Neuronal stem cell (in vitro differentiated cells): ENCODE results near the gene ADSL.

ENCODE experiments used
- DNase-seq: peaks from one replicate; pipeline ENCODE4 v3.0.0-alpha.2; 2013; ENCODE audit warnings: low spot score
- H2AFZ ChIP-seq: one replicate; pipeline ENCODE4 v1.6.1; 2013; ENCODE audit warnings: mild to moderate bottlenecking, low read length, inconsistent platforms
- H2AK5ac ChIP-seq: 2 replicates; pipeline ENCODE4 v1.6.1; 2013; ENCODE audit warnings: low read depth, mild to moderate bottlenecking, inconsistent platforms, low read length, moderate library complexity, mixed read lengths
- H2BK120ac ChIP-seq: 2 replicates; pipeline ENCODE4 v1.6.1; 2013; ENCODE audit warnings: low read depth, mild to moderate bottlenecking, inconsistent platforms, low read length, moderate library complexity, mixed read lengths
- H2BK12ac ChIP-seq: one replicate; pipeline ENCODE4 v1.6.1; 2013; ENCODE audit warnings: low read length, inconsistent platforms
- H2BK15ac ChIP-seq: 2 replicates; pipeline ENCODE4 v1.6.1; 2013; ENCODE audit warnings: mild to moderate bottlenecking, low read length, inconsistent platforms, mixed read lengths
- H2BK5ac ChIP-seq: one replicate; pipeline ENCODE4 v1.6.1; 2013; ENCODE audit warnings: inconsistent platforms, mild to moderate bottlenecking, low read length, moderate library complexity
- H3K14ac ChIP-seq: one replicate; pipeline ENCODE4 v1.6.1; 2013; ENCODE audit warnings: low read length, inconsistent platforms
- H3K18ac ChIP-seq: 2 replicates; pipeline ENCODE4 v1.6.1; 2013; ENCODE audit warnings: low read length, inconsistent platforms
- H3K23ac ChIP-seq: 2 replicates; pipeline ENCODE4 v1.6.1; 2013; ENCODE audit warnings: low read depth, mild to moderate bottlenecking, mixed read lengths, low read length, inconsistent platforms; ENCODE audit not compliant: poor library complexity
- H3K27ac ChIP-seq: replicated peaks from 3 replicates; pipeline ENCODE4 v1.5.1; 2013; ENCODE audit warnings: low read length, inconsistent platforms
- H3K27me3 ChIP-seq, 3 experiments: 2 replicates each; pipeline ENCODE4 v1.6.1; 2013; ENCODE audit warnings: low read length in 3 of 3, mild to moderate bottlenecking in 2 of 3, inconsistent platforms in 1 of 3, low read depth in 1 of 3, mixed read lengths in 1 of 3, moderate library complexity in 1 of 3; ENCODE audit not compliant: control insufficient read depth in 3 of 3, insufficient read depth in 3 of 3
- H3K36me3 ChIP-seq, 2 donors: replicated peaks in 1 of 2; 2 replicates each; pipeline ENCODE4 v1.6.1; 2013; ENCODE audit warnings: low read length in 2 of 2; ENCODE audit not compliant: control insufficient read depth in 2 of 2, insufficient read depth in 2 of 2
- H3K4ac ChIP-seq: 2 replicates; pipeline ENCODE4 v1.6.1; 2013; ENCODE audit warnings: inconsistent platforms, mild to moderate bottlenecking, low read length, moderate library complexity
- H3K4me1 ChIP-seq, 2 donors: 1 replicate in 1 of 2; 2 replicates in 1 of 2; pipeline ENCODE4 v1.6.1; 2013; ENCODE audit warnings: low read length in 2 of 2, low read depth in 1 of 2; ENCODE audit not compliant: control insufficient read depth in 2 of 2, insufficient read depth in 1 of 2
- H3K4me2 ChIP-seq: one replicate; pipeline ENCODE4 v1.6.1; 2013; ENCODE audit warnings: mild to moderate bottlenecking, low read length, inconsistent platforms; ENCODE audit not compliant: insufficient read depth, poor library complexity, severe bottlenecking
- H3K4me3 ChIP-seq, 2 donors: 2 replicates each; pipeline ENCODE4 v1.5.1; 2013; ENCODE audit warnings: low read length in 2 of 2, mild to moderate bottlenecking in 2 of 2, inconsistent platforms in 1 of 2, moderate library complexity in 1 of 2
- H3K79me1 ChIP-seq: one replicate; pipeline ENCODE4 v1.6.1; 2013; ENCODE audit warnings: low read depth, mild to moderate bottlenecking, inconsistent platforms, low read length, moderate library complexity
- H3K9ac ChIP-seq: one replicate; pipeline ENCODE4 v1.6.1; 2013; ENCODE audit warnings: mild to moderate bottlenecking, low read depth, low read length, inconsistent platforms; ENCODE audit not compliant: poor library complexity
- H3K9me3 ChIP-seq, 2 donors: replicated peaks in 1 of 2; 2 replicates each; pipeline versions ENCODE3 to v1.6.1; 2013; ENCODE audit warnings: low read length in 2 of 2, mild to moderate bottlenecking in 2 of 2, inconsistent platforms in 1 of 2, low read depth in 1 of 2, mixed read lengths in 1 of 2, moderate library complexity in 1 of 2; ENCODE audit not compliant: control insufficient read depth in 2 of 2, insufficient read depth in 1 of 2
- H4K8ac ChIP-seq: one replicate; pipeline ENCODE4 v1.6.1; 2013; ENCODE audit warnings: low read depth, mild to moderate bottlenecking, inconsistent platforms, low read length, moderate library complexity
- H4K91ac ChIP-seq: one replicate; pipeline ENCODE4 v1.6.1; 2013; ENCODE audit warnings: low read length, low read depth, mild to moderate bottlenecking, inconsistent platforms; ENCODE audit not compliant: poor library complexity
- WGBS, 2 donors: extraction: QIAGEN DNeasy Blood & Tissue Kit; methylation state at CpG; one replicate each; pipeline ENCODE4 v1.1.7; 2013; ENCODE audit warnings: missing lambda C conversion rate in 2 of 2, mixed read lengths in 1 of 2; ENCODE audit not compliant: insufficient read length in 2 of 2, insufficient replicate concordance in 1 of 2; ENCODE audit errors: extremely low coverage in 2 of 2; 5-methylcytosine and 5-hydroxymethylcytosine counted together

ADSL gene

DNA sequence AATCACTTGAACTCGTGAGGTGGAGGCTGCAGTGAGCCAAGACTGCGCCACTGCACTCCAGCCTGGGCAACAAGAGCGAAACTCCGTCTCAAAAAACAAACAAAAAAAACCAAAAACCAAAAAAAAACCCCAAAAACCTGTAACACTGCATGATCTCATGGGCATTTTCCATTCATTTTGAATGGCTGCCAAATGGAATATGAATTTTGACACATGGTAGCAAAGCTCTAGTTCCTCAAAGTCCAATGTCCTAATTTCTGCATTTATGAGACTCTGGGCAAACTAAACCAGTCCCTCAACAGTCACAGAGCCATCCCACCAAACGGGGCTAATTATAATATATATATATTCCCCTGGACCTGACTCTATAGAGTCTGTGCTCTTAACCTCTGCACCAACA lies 85.9 kb downstream of the ADSL start:
- no peak overlapping the region for H3K4me2 ChIP-seq
- no peak overlapping the region for H2BK5ac ChIP-seq
- no CpG with 5 or more reads among the region's 5 CpGs for WGBS, 2 donors

DNA sequence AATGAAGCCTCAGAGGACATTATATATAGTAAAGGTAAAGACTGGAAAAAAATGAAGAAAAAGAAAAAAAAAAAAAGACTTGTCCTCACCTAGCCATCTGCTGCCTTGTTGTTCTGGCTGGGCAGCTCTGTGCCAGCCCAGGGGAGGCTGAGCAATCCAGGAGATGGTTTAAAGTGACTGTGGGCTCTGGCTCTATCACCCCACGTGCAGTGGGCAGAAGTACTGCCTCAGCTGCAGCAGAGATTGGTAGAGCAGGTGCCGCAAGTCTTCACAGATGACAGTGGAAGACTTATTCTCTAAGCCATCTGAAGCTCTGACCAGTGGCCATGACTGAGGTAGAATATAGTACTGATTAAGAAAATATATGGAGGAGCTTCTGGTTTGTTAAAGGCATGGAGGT lies 86.3 kb downstream of the ADSL start:
- H2BK12ac ChIP-seq, result no peak overlapping the region
- no peak overlapping the region for H2AK5ac ChIP-seq
- WGBS, 2 donors, result no CpG with 5 or more reads among the region's 2 CpGs
- no peak overlapping the region for H2BK120ac ChIP-seq
- DNase-seq, result no peak
- no peak overlapping the region for H3K14ac ChIP-seq
- H3K9ac ChIP-seq, result no peak overlapping the region
- H2BK15ac ChIP-seq, result no peak overlapping the region
- H4K91ac ChIP-seq, result no peak overlapping the region
- no peak overlapping the region for H4K8ac ChIP-seq
- H3K36me3 ChIP-seq, result peaks cover 15 to 35% of the 10 kb centered on the region in 2 donors
- H3K23ac ChIP-seq, result no peak overlapping the region
- no peak overlapping the region for H3K4me3 ChIP-seq
- H3K4ac ChIP-seq, result no peak overlapping the region
- H3K79me1 ChIP-seq, result peaks cover 2% of the 10 kb centered on the region
- H3K9me3 ChIP-seq, result no peaks in the 10 kb centered on the region
- H3K4me1 ChIP-seq, result no peaks in the 10 kb centered on the region
- no peak overlapping the region for H2BK5ac ChIP-seq
- no peak overlapping the region for H2AFZ ChIP-seq
- no peak overlapping the region for H3K27ac ChIP-seq
- H3K18ac ChIP-seq, result no peak overlapping the region
- no peak overlapping the region for H3K4me2 ChIP-seq
- no peaks in the 10 kb centered on the region for H3K27me3 ChIP-seq

More for the DNA sequence above, 85.9 kb downstream of the ADSL start:
- Histone ChIP-seq H3K14ac (no peak overlapping the region), H3K4ac (no peak overlapping the region), H3K9me3 (no peaks in the 10 kb centered on the region), H3K23ac (no peak overlapping the region), H2BK120ac (no peak overlapping the region), H3K79me1 (peaks cover 2% of the 10 kb centered on the region), H3K18ac (no peak overlapping the region), H3K27ac (no peak overlapping the region), H4K91ac (no peak overlapping the region), H2AK5ac (no peak overlapping the region), H2AFZ (no peak overlapping the region), H3K9ac (no peak overlapping the region), H2BK12ac (no peak overlapping the region), H3K36me3 (peaks cover 15 to 38% of the 10 kb centered on the region in 2 donors), H3K4me1 (no peaks in the 10 kb centered on the region), H3K4me3 (no peak overlapping the region), H2BK15ac (no peak overlapping the region), H4K8ac (no peak overlapping the region), H3K27me3 (no peaks in the 10 kb centered on the region)
- no peak for DNase-seq

DNA sequence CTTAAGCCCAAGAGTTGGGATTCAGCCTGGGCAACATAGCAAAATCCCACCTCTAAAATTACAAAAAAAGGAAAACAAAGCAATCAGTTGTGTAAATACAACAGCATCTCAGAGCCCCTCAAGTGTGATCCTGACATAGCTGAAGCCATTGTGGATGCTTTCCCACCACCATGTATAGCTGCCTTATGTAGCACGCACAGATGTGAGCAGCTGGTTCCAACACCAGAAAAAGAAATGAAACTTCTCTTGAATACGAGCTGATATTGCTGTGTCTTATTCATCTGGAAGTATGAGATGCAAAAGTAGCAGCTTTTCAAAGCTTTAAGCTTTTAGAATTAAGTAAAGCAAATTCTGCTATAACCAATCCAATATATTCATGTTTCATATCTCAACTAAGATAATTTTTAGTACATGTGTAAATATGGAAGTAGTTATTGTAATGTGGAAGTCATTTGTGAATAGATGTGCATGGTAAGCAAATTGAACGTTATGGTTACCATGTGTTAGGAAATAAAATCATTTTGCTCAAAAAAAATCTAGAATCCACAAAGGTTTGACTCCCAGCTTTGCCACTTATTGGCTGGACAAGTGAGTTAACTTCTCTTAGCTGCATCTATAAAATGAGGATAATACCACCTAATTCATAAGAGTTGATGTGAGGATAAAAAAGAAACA lies 87.3 kb downstream of the ADSL start:
- no peak overlapping the region for H2BK12ac ChIP-seq
- H3K23ac ChIP-seq, result no peak overlapping the region
- WGBS, 2 donors, result no CpG with 5 or more reads among the region's 3 CpGs
- H2AK5ac ChIP-seq, result no peak overlapping the region
- H2BK15ac ChIP-seq, result no peak overlapping the region
- no peak overlapping the region for H2BK5ac ChIP-seq
- H3K4me1 ChIP-seq, result no peaks in the 10 kb centered on the region
- peaks cover 2% of the 10 kb centered on the region for H3K79me1 ChIP-seq
- no peak overlapping the region for H4K8ac ChIP-seq
- DNase-seq, result no peak
- no peak overlapping the region for H3K9ac ChIP-seq
- no peak overlapping the region for H3K27ac ChIP-seq
- H3K14ac ChIP-seq, result no peak overlapping the region
- H2AFZ ChIP-seq, result no peak overlapping the region
- no peak overlapping the region for H3K4ac ChIP-seq
- H3K4me3 ChIP-seq, result no peak overlapping the region
- H3K36me3 ChIP-seq, result peaks cover 15 to 29% of the 10 kb centered on the region in 2 donors
- no peak overlapping the region for H3K18ac ChIP-seq
- H4K91ac ChIP-seq, result no peak overlapping the region
- no peaks in the 10 kb centered on the region for H3K27me3 ChIP-seq
- no peak overlapping the region for H3K4me2 ChIP-seq
- no peaks in the 10 kb centered on the region for H3K9me3 ChIP-seq
- H2BK120ac ChIP-seq, result no peak overlapping the region

DNA sequence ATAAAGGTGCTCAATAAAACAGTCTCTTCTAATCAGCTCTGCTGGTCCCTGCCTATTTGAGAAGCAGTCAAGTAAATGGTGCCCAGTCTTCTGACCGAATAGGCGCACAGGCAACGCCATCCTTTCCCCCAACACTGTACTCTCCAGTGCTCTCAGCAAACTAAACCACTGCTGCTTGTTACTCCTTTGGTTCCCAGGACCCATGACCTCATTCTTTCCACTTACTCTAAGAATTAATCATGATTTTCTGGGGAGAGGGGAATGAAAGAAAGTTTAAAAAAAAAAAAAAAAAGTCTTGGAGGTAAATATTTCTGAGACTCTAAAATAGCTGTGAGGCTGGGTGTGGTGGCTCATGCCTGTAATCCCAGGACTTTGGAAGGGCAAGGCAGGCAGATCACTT lies 87.8 kb downstream of the ADSL start:
- Histone ChIP-seq H2AFZ (no peak overlapping the region), H3K4me1 (no peaks in the 10 kb centered on the region), H3K4me2 (no peak overlapping the region), H2AK5ac (no peak overlapping the region), H3K9me3 (no peaks in the 10 kb centered on the region), H3K14ac (no peak overlapping the region), H2BK120ac (no peak overlapping the region), H3K4ac (no peak overlapping the region), H3K9ac (no peak overlapping the region), H2BK12ac (no peak overlapping the region), H3K4me3 (no peak overlapping the region), H3K79me1 (peaks cover 2% of the 10 kb centered on the region), H3K27ac (no peak overlapping the region), H2BK5ac (no peak overlapping the region), H3K23ac (no peak overlapping the region), H4K91ac (no peak overlapping the region), H3K18ac (no peak overlapping the region), H4K8ac (no peak overlapping the region), H2BK15ac (no peak overlapping the region), H3K27me3 (no peaks in the 10 kb centered on the region), H3K36me3 (peaks cover 11 to 24% of the 10 kb centered on the region in 2 donors)
- no peak for DNase-seq
- WGBS, 2 donors, result no CpG with 5 or more reads among the region's 3 CpGs
